PFSK-1 (cell line): ENCODE data around the gene MAP3K4.

ENCODE experiments used
- FOXP2 ChIP-seq: optimal IDR thresholded peaks from 2 replicates; pipeline ENCODE3; 2011; ENCODE audit warnings: borderline replicate concordance, control low read depth, inconsistent platforms; ENCODE audit not compliant: insufficient read depth; ENCODE audit errors: extremely low read length, extremely low read depth
- POLR2AphosphoS5 ChIP-seq: IDR thresholded peaks from 2 replicates; pipeline ENCODE4 v1.6.1; 2012; ENCODE audit warnings: low read depth, mild to moderate bottlenecking, control low read depth, low read length, moderate library complexity
- SIN3A ChIP-seq: IDR thresholded peaks from 2 replicates; pipeline ENCODE4 v1.6.1; 2012; ENCODE audit warnings: mild to moderate bottlenecking, low read length, moderate library complexity, borderline replicate concordance; ENCODE audit not compliant: insufficient read depth
- TAF1 ChIP-seq: IDR thresholded peaks from 2 replicates; pipeline ENCODE4 v1.6.1; 2012; ENCODE audit warnings: low read length, control low read depth, borderline replicate concordance; ENCODE audit not compliant: insufficient read depth
- TF ChIP-seq, protein P1 (sequence below), 2 experiments: IDR thresholded peaks; 2 replicates each; pipeline versions ENCODE4 v1.6.1 to v1.8.0; 2011 to 2012; ENCODE audit warnings: low read depth in 2 of 2, low read length in 2 of 2, control low read depth in 1 of 2, inconsistent platforms in 1 of 2, mild to moderate bottlenecking in 1 of 2, moderate library complexity in 1 of 2; ENCODE audit not compliant: insufficient read depth in 1 of 2

MAP3K4 gene

DNA sequence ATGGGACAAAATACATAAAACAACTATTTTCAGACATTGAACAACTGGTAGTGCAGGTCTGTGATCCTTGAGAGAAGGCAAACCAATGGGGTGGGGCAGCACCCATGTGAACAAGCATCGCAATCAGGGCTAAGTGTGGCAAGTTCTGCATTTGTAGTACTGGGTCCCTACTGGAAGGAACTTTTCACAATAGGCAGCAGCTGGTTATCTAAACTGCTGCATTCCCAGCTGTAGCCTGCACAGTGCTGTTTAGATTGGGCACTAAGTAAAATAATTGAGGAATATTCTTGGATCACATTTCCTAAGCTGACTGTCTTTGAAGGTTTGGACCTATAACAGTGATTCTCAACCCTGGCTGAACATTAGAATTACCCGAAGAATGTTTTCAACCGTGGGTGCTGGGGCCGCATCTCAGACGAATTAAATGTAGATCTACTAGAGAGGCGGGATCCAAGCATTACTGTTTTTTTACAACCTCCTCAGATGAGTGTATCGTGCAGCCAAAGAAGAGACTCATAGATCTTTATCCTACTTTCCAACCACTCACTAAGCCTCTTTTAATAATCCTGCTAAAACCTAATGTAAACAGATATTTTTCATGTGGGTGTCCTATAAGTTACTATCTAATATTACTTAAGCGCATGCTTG, 12.4 kb upstream of the MAP3K4 start:
- TF ChIP-seq SIN3A = no peak
- TF ChIP-seq POLR2AphosphoS5 = no peak
- no peak for TF ChIP-seq FOXP2
- TF ChIP-seq, protein P1, sequence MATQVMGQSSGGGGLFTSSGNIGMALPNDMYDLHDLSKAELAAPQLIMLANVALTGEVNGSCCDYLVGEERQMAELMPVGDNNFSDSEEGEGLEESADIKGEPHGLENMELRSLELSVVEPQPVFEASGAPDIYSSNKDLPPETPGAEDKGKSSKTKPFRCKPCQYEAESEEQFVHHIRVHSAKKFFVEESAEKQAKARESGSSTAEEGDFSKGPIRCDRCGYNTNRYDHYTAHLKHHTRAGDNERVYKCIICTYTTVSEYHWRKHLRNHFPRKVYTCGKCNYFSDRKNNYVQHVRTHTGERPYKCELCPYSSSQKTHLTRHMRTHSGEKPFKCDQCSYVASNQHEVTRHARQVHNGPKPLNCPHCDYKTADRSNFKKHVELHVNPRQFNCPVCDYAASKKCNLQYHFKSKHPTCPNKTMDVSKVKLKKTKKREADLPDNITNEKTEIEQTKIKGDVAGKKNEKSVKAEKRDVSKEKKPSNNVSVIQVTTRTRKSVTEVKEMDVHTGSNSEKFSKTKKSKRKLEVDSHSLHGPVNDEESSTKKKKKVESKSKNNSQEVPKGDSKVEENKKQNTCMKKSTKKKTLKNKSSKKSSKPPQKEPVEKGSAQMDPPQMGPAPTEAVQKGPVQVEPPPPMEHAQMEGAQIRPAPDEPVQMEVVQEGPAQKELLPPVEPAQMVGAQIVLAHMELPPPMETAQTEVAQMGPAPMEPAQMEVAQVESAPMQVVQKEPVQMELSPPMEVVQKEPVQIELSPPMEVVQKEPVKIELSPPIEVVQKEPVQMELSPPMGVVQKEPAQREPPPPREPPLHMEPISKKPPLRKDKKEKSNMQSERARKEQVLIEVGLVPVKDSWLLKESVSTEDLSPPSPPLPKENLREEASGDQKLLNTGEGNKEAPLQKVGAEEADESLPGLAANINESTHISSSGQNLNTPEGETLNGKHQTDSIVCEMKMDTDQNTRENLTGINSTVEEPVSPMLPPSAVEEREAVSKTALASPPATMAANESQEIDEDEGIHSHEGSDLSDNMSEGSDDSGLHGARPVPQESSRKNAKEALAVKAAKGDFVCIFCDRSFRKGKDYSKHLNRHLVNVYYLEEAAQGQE (IDR thresholded peaks at IDR 0.05; ENCODE audit: insufficient read depth in 1 of 2, low read depth in 2 of 2, low read length in 2 of 2) = no peak
- no peak for TF ChIP-seq TAF1

DNA sequence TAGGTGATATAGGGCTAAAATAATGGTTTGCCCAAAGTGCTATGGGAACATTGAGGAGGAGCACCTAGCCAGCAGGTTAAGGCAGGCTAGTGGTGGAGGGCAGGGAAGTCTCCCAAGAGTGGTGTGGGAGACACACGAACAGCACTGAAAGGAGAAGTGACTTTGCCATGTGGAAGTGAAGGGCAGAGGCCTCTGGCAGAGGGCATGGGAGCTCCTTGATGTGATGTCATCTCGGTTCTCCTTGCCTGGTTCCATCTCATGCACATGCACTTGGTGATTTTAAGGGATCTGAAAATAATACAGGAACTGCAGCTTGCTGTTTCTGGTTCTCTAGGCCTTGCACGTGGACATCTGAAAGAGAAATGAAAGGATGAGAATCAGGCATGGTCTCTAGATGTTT, 4.7 kb upstream of the MAP3K4 start:
- TF ChIP-seq, protein P1 (IDR thresholded peaks at IDR 0.05; ENCODE audit: insufficient read depth in 1 of 2, low read depth in 2 of 2, low read length in 2 of 2) = no peak

DNA sequence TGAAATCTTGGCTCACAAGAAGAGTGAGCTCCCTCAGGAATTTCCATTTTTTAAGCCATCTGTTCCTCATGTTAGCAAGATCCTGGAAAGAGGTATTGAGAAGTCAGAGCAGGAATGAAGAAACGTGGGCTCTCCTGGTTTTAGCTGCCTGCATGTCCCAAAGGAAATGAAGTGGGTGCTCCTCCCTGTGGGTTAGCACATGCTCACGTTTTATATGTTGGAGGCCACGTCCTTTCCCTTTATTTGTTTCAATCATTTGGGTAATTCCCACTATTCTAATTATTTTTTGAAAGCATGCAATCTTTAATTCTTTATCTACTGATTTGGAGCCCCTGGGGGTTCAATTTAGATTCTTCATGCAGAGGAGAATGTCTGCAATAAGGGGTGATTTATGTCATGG, 4.3 kb upstream of the MAP3K4 start:
- no peak for TF ChIP-seq POLR2AphosphoS5
- no peak for TF ChIP-seq SIN3A
- TF ChIP-seq, protein P1 (IDR thresholded peaks at IDR 0.05; ENCODE audit: insufficient read depth in 1 of 2, low read depth in 2 of 2, low read length in 2 of 2) = no peak
- TF ChIP-seq FOXP2 = no peak
- no peak for TF ChIP-seq TAF1

DNA sequence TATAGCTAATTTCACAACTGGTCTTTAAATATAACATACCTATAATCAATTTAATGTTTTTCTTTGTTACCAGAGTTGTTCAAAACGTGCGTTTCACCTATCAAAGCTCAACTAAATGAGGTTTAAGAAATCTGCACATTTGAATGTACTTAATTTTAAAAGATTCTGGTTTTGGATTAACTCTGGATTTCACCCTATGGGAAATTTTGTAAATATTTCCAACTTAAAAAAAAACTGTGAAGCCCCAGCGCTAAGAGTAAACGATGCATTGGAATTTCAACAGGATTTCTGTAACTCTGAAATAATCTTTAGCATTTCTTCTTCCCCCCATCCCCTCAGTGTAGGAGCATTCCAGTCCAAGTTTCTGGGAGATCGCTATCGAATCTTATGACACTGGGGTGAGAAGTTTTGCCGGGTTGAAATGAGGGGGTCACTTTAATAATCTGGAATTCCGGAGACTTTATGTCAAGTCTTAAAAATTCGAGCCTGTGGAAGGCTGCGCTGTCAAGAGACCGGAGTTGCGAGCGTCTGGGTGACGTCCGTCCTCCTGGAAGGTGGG, 643 bp upstream of the MAP3K4 start:
- no peak for TF ChIP-seq TAF1
- no peak for TF ChIP-seq FOXP2
- TF ChIP-seq SIN3A = no peak
- TF ChIP-seq, protein P1 (IDR thresholded peaks at IDR 0.05; ENCODE audit: insufficient read depth in 1 of 2, low read depth in 2 of 2, low read length in 2 of 2) = no peak
